NCI-H2196 (cell line): ENCODE data around the gene SHISAL1.

Experiments
- DNase-seq: peaks from one replicate; lab custom pipeline; 2025; ENCODE audit not compliant: unreplicated experiment; lab: John Stamatoyannopoulos, UW

The SHISAL1 gene

GRCh38 chr22:44344407-44344806 lies 31.7 kb upstream of the SHISAL1 start:
- DNase-seq, result no peak

GRCh38 chr22:44342347-44342956 lies 29.7 kb upstream of the SHISAL1 start:
- no peak for DNase-seq

DNA sequence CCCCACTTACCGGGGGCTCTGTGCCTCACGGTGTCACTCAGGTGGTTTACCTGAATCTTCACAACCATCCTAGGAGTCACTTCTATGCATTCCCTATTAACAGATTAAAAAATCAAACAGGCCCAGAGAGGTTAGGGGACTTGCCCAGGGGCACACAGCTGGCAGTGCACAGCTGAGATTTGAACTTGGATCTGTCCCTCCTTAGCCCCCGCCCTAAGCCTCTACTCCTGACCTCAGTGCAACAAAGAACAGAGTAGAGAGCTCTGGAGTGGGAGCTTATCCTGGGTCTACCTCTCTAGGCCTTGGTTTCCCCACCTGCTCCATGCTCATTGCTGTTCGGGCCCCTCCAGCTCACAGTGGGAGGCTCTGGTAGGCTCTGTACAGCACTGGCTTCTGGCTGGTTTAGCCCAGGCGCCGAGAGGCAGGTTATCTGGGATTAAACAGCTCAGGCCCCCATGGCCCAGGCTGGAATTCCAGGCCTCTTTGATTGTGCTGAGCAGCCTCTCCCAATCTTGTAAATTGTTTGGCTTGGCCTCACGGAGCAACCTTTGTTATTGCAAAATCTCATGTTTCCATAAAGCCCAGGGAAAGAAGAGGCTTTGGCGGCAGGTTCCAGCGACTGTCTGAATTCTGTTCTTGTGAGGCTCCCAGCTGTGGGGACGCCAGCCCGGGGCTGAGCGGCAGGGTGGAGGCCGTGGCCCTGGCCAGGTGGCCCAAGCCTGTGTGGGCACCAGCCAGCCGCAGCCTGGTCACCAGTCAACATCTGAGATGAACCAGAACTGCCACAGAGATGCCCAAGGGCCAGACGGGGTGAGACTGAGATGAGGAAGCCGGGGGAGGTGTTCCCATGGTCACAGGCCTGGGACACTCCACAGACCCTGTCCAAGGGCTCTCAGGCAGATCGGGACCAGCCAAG lies 28.9 kb upstream of the SHISAL1 start:
- peak; percentile 29 for DNase-seq

DNA sequence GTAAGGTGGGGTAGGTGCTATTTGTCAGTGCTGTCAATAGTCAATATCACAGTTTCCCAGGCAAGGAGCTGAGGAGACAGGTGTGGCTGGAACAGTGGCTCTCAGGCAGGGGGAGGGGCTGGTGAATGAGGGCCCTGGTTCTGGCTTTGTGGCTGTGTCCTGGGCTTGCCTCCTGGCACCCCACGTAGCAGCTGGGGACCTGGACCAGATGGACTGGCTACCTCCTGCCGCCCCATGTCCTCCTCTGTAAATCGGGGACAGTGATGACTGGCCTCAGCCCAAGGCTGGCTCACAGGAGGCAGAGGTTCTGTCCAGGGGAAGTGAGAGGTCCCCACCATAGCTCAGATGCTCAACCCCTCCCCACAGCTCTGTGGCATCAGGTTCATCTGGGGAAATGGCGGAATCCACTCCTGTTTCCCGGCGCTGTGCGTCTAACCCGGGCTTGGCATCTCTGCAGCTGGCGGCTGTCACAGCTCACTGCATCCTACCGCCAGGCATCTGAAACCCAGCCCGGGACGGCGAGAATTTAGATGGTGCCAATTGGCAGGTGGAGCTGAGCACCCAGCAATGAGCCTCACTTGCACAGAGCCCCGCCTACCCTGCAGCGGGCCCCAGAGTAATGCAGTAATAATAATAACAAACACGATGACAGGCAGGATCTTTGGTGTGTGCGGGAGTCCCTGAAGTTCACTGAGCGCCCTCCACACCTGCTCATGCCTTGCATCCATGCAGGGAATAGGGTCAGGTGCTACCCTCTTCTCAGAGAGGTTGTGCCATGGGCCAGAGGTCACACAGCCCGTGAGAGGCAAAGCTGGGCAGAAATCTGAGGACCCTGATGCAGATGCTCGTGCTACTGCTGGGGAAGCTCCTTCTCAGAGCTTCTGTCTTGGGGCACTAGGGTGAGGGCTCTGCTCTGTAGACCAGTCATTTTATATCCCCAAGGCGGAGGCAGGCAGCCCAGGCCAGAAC lies 27.8 kb upstream of the SHISAL1 start:
- DNase-seq, result peak; percentile 70

GRCh38 chr22:44338906-44339305 lies 26.2 kb upstream of the SHISAL1 start:
- DNase-seq, result peak; percentile 77

GRCh38 chr22:44338177-44338810 lies 25.5 kb upstream of the SHISAL1 start:
- DNase-seq, result peak; percentile 55

DNA sequence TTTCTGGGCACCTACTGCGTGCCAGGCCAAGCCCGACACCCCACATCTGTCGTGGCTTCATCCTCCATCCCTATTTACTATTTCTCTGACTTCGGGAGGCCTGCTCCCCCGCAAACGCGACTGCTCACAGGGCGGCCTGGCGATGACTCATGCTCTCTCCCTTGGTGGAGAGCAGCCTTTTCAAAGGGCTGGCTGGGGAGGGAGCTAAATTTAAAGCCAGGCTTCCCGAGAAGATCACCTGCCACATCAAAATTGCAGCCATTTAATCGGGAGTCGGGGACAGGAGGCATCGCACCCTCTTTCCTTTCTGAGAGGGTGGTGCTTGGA lies 24.9 kb upstream of the SHISAL1 start:
- DNase-seq, result peak; percentile 78

GRCh38 chr22:44336962-44337677 lies 24.4 kb upstream of the SHISAL1 start:
- no peak for DNase-seq

- peak; percentile 53 for DNase-seq
Measured at GRCh38 chr22:44335903-44336803, 23.4 kb upstream of the SHISAL1 start.

GRCh38 chr22:44335066-44335839 lies 22.5 kb upstream of the SHISAL1 start:
- no peak for DNase-seq

DNA sequence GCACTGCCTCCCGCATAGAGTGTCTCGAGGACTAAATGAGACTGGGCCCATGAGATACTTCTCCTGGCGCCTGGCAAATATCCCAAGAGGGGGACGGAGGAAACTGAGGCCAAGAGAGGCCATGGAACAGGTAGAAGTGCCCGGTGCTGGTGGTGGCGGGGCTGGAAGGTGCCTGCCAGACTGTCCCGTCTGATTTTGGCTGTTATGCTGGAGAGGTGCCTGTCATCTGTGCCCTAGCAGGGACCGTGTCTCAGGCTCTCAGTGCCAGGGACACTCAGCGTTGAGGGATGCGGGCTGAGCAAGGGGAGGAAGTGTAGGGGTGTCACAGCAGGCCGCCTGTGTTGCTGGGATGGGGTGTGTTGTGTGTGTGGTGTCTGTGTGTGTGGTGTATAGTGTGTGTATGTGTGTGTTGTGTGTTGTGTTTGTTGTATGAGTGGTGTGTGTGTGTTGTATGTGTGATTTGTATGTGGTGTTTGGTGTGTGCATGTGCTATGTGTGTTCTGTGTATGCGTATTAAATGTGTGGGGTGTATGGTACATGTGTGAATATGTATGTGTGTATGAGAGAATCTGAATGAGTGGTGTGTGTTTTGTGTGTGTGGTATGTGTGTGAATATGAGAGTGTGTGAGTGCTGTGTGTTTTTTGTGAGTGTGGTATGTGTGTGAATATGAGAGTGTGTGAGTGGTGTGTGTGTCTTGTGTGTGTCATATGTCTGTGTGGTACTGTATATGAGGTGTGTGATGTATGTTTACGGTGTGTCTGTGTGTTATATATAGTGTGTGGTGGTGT lies 21.3 kb upstream of the SHISAL1 start:
- DNase-seq, result no peak

- DNase-seq, result no peak
Measured at GRCh38 chr22:44332946-44333345, 20.2 kb upstream of the SHISAL1 start.

DNA sequence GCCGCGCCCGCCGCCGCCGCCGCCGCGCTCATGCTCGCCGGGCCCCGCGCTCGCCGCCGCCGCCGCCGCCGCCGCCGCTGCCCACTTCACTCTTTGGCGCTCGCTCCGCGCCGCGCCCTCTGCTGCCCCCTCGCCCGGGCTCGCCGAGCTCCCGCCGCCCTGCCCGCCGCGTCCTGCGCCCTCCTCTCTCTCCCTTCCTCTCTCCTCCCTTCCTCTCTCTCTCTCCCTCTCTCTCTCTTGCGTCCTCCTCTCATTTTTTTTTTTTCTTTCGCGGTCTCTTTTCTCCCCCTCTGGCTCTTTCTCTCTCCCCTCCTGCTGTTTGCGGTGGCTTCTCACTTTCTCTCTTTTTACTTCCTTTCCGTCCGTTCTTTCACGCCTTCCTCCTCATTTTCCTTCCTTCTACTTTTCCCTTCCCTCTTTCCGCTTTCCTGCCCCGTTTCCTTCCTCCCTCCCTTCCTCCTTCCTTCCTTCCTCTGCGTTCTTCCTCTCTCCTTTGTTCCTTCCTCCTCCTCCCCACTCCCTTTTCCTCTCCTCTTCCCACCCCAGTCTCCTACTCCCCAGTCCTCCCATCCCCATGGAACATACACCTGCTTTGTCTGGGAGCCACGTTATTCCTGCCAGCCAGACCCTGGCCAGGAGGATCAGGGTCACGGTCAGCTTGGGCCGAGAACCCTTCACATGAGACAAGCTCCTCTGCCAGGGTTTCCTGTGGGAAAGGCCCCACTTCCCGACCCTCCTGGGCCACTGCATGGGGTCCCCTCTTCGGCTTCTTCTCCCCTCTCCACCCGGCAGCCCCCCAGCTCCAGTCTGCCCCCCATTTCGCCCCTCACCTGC lies 19.3 kb upstream of the SHISAL1 start:
- DNase-seq, result peak; percentile 41

DNA sequence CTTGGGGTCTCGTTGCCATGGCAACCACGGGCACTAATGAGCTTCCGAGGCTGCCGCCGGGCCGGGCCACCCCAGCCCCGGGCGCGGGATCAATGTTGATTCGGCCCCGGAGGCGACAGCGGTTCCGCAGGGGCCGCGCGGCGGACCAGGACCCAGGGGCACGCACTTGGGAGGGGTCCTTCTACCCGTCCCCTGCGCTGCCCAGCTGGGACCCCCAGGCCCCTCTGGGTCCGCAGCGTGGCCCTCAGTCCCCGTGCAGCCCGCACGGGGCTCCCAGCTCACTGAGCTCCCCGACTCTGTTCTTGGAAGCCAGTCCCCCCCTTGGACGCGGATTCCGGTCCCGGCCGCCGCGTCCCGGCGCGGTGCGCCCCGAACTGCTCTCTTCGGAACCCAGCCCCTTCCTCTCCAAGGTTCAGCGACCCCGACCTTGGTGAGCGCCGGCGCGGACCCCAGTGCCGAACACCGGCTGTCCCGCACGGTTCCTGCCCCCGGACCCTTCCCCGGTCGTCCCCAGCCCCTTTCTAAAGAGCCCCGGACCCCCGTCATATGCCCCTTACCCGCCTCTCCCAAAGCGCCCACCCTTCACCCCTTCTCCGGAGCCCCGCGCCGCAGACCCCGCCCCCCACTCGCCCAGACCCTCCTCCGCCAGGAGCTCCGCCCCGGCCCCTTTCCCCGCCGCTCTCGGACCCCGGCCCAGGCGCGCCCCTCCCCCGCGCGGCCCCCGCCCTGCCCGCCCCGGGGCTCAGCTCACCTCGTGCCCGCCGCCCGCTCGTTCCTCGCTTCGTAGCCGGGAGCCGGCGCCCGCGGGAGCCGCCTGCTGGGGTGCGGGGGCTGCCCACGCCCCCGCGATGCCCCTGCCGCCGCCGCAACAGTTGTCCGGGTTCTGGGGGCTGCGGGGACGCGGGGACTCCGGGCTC lies 18.3 kb upstream of the SHISAL1 start:
- DNase-seq, result no peak

GRCh38 chr22:44330188-44330743 lies 17.5 kb upstream of the SHISAL1 start:
- no peak for DNase-seq
